ENCODE results near the gene BTBD19. TPM values are rescaled to one million over a fixed set of nuclear protein-coding genes. Genes with fewer than 3 reads are reported as not detected.
A peak's percentile ranks its signal among the peaks of the same experiment; 100 is the strongest.

Gene BTBD19
- polyA plus RNA-seq, 4 donors: 1.1 to 14.7 (median 1.7) TPM

GRCh38 chr1:44777547-44777946 is 30.8 kb upstream of the BTBD19 start:
- Histone ChIP-seq H3K9me3 (ENCODE audit: control insufficient read depth in 2 of 2, insufficient read depth in 1 of 2, low read depth in 1 of 2, low read length in 1 of 2) (no peaks in the 10 kb centered on the region), H3K27me3 (ENCODE audit: control insufficient read depth in 3 of 3, insufficient read depth in 3 of 3, low read length in 3 of 3) (no peaks in the 10 kb centered on the region), H3K36me3 (ENCODE audit: control insufficient read depth in 3 of 3, insufficient read depth in 2 of 3, low read depth in 1 of 3, low read length in 3 of 3) (peaks cover 7 to 51% (median 7%) of the 10 kb centered on the region in 3 donors), H3K4me1 (ENCODE audit: control insufficient read depth in 3 of 3, insufficient read depth in 2 of 3, low read depth in 1 of 3, low read length in 2 of 3) (peaks cover 0 to 16% (median 0%) of the 10 kb centered on the region in 3 donors), H3K4me3 (ENCODE audit: low read depth in 1 of 3, low read length in 3 of 3) (peak overlapping the region in 1 of 3 donors; percentile 98), H3K27ac (ENCODE audit: low read depth in 1 of 3, low read length in 2 of 3) (peak overlapping the region in 1 of 3 donors; percentile 25)
- no peak for DNase-seq
- FAIRE-seq: no peak
- WGBS, 3 donors: 55 to 69% (median 64%) methylated on average over 14 of the region's 14 CpGs

GRCh38 chr1:44777969-44778635 is 30.2 kb upstream of the BTBD19 start:
- Histone ChIP-seq H3K9me3 (ENCODE audit: control insufficient read depth in 2 of 2, insufficient read depth in 1 of 2, low read depth in 1 of 2, low read length in 1 of 2) (no peaks in the 10 kb centered on the region), H3K27me3 (ENCODE audit: control insufficient read depth in 3 of 3, insufficient read depth in 3 of 3, low read length in 3 of 3) (no peaks in the 10 kb centered on the region), H3K4me3 (ENCODE audit: low read depth in 1 of 3, low read length in 3 of 3) (no peak overlapping the region), H3K4me1 (ENCODE audit: control insufficient read depth in 3 of 3, insufficient read depth in 2 of 3, low read depth in 1 of 3, low read length in 2 of 3) (peaks cover 0 to 16% (median 0%) of the 10 kb centered on the region in 3 donors), H3K36me3 (ENCODE audit: control insufficient read depth in 3 of 3, insufficient read depth in 2 of 3, low read depth in 1 of 3, low read length in 3 of 3) (peaks cover 7 to 53% (median 7%) of the 10 kb centered on the region in 3 donors), H3K27ac (ENCODE audit: low read depth in 1 of 3, low read length in 2 of 3) (no peak overlapping the region)
- FAIRE-seq (no peak), DNase-seq (no peak)
- WGBS, 3 donors: 54 to 68% (median 57%) methylated on average over 13 of the region's 13 CpGs

- Histone ChIP-seq H3K27ac (ENCODE audit: low read depth in 1 of 3, low read length in 2 of 3) (no peak overlapping the region), H3K36me3 (ENCODE audit: control insufficient read depth in 3 of 3, insufficient read depth in 2 of 3, low read depth in 1 of 3, low read length in 3 of 3) (peaks cover 7 to 54% (median 7%) of the 10 kb centered on the region in 3 donors), H3K4me3 (ENCODE audit: low read depth in 1 of 3, low read length in 3 of 3) (no peak overlapping the region), H3K27me3 (ENCODE audit: control insufficient read depth in 3 of 3, insufficient read depth in 3 of 3, low read length in 3 of 3) (no peaks in the 10 kb centered on the region), H3K4me1 (ENCODE audit: control insufficient read depth in 3 of 3, insufficient read depth in 2 of 3, low read depth in 1 of 3, low read length in 2 of 3) (peaks cover 0 to 20% (median 0%) of the 10 kb centered on the region in 3 donors), H3K9me3 (ENCODE audit: control insufficient read depth in 2 of 2, insufficient read depth in 1 of 2, low read depth in 1 of 2, low read length in 1 of 2) (no peaks in the 10 kb centered on the region)
- no peak for DNase-seq
- 91 to 94% (median 93%) methylated on average over 6 of the region's 6 CpGs for WGBS, 3 donors
- no peak for FAIRE-seq
Measured at GRCh38 chr1:44778705-44779576, 29.4 kb upstream of the BTBD19 start.

GRCh38 chr1:44780583-44781121 is 27.7 kb upstream of the BTBD19 start:
- peaks cover 0 to 34% (median 1%) of the 10 kb centered on the region in 3 donors for H3K4me1 ChIP-seq (ENCODE audit: control insufficient read depth in 3 of 3, insufficient read depth in 2 of 3, low read depth in 1 of 3, low read length in 2 of 3)
- WGBS, 3 donors: 92 to 95% (median 95%) methylated on average over 14 of the region's 14 CpGs
- no peak overlapping the region for H3K4me3 ChIP-seq (ENCODE audit: low read depth in 1 of 3, low read length in 3 of 3)
- FAIRE-seq (no peak), DNase-seq (no peak)
- peaks cover 7 to 54% (median 7%) of the 10 kb centered on the region in 3 donors for H3K36me3 ChIP-seq (ENCODE audit: control insufficient read depth in 3 of 3, insufficient read depth in 2 of 3, low read depth in 1 of 3, low read length in 3 of 3)
- no peaks in the 10 kb centered on the region for H3K27me3 ChIP-seq (ENCODE audit: control insufficient read depth in 3 of 3, insufficient read depth in 3 of 3, low read length in 3 of 3)
- no peak overlapping the region for H3K27ac ChIP-seq (ENCODE audit: low read depth in 1 of 3, low read length in 2 of 3)
- no peaks in the 10 kb centered on the region for H3K9me3 ChIP-seq (ENCODE audit: control insufficient read depth in 2 of 2, insufficient read depth in 1 of 2, low read depth in 1 of 2, low read length in 1 of 2)

- Histone ChIP-seq H3K36me3 (ENCODE audit: control insufficient read depth in 3 of 3, insufficient read depth in 2 of 3, low read depth in 1 of 3, low read length in 3 of 3) (peaks cover 0 to 28% (median 3%) of the 10 kb centered on the region in 3 donors), H3K27me3 (ENCODE audit: control insufficient read depth in 3 of 3, insufficient read depth in 3 of 3, low read length in 3 of 3) (no peaks in the 10 kb centered on the region), H3K4me3 (ENCODE audit: low read depth in 1 of 3, low read length in 3 of 3) (peak overlapping the region in 2 of 3 donors; percentile 46 to 49), H3K27ac (ENCODE audit: low read depth in 1 of 3, low read length in 2 of 3) (no peak overlapping the region), H3K4me1 (ENCODE audit: control insufficient read depth in 3 of 3, insufficient read depth in 2 of 3, low read depth in 1 of 3, low read length in 2 of 3) (peaks cover 0 to 28% (median 2%) of the 10 kb centered on the region in 3 donors), H3K9me3 (ENCODE audit: control insufficient read depth in 2 of 2, insufficient read depth in 1 of 2, low read depth in 1 of 2, low read length in 1 of 2) (no peaks in the 10 kb centered on the region)
- no peak for FAIRE-seq
- WGBS, 3 donors: 45 to 50% (median 46%) methylated on average over 8 of the region's 8 CpGs
- no peak for DNase-seq
Measured at GRCh38 chr1:44783697-44784093, 24.6 kb upstream of the BTBD19 start.

GRCh38 chr1:44784094-44785028 is 24.0 kb upstream of the BTBD19 start:
- 4 to 7% (median 6%) methylated on average over 42 to 71 of the region's 71 CpGs for WGBS, 3 donors
- FAIRE-seq: no peak

GRCh38 chr1:44785029-44785380 is 23.3 kb upstream of the BTBD19 start:
- 71 to 84% (median 75%) methylated on average over 6 of the region's 6 CpGs for WGBS, 3 donors
- no peak for FAIRE-seq
- Histone ChIP-seq H3K36me3 (ENCODE audit: control insufficient read depth in 3 of 3, insufficient read depth in 2 of 3, low read depth in 1 of 3, low read length in 3 of 3) (peaks cover 0 to 16% (median 0%) of the 10 kb centered on the region in 3 donors), H3K9me3 (ENCODE audit: control insufficient read depth in 2 of 2, insufficient read depth in 1 of 2, low read depth in 1 of 2, low read length in 1 of 2) (no peaks in the 10 kb centered on the region), H3K4me1 (ENCODE audit: control insufficient read depth in 3 of 3, insufficient read depth in 2 of 3, low read depth in 1 of 3, low read length in 2 of 3) (peaks cover 0 to 28% (median 2%) of the 10 kb centered on the region in 3 donors), H3K27me3 (ENCODE audit: control insufficient read depth in 3 of 3, insufficient read depth in 3 of 3, low read length in 3 of 3) (no peaks in the 10 kb centered on the region), H3K4me3 (ENCODE audit: low read depth in 1 of 3, low read length in 3 of 3) (no peak overlapping the region), H3K27ac (ENCODE audit: low read depth in 1 of 3, low read length in 2 of 3) (no peak overlapping the region)
- DNase-seq: no peak

More at GRCh38 chr1:44784094-44785028, 24.0 kb upstream of the BTBD19 start:
- H3K4me1 ChIP-seq (ENCODE audit: control insufficient read depth in 3 of 3, insufficient read depth in 2 of 3, low read depth in 1 of 3, low read length in 2 of 3): peaks cover 0 to 28% (median 2%) of the 10 kb centered on the region in 3 donors
- H3K9me3 ChIP-seq (ENCODE audit: control insufficient read depth in 2 of 2, insufficient read depth in 1 of 2, low read depth in 1 of 2, low read length in 1 of 2): no peaks in the 10 kb centered on the region
- H3K36me3 ChIP-seq (ENCODE audit: control insufficient read depth in 3 of 3, insufficient read depth in 2 of 3, low read depth in 1 of 3, low read length in 3 of 3): peaks cover 0 to 23% (median 0%) of the 10 kb centered on the region in 3 donors
- H3K27me3 ChIP-seq (ENCODE audit: control insufficient read depth in 3 of 3, insufficient read depth in 3 of 3, low read length in 3 of 3): no peaks in the 10 kb centered on the region
- H3K4me3 ChIP-seq (ENCODE audit: low read depth in 1 of 3, low read length in 3 of 3): peak overlapping the region in 2 of 3 donors; percentile 46 to 49
- no peak overlapping the region for H3K27ac ChIP-seq (ENCODE audit: low read depth in 1 of 3, low read length in 2 of 3)
- peak; percentile 18 to 67 for DNase-seq
